Gastroesophageal sphincter (tissue), 4 donors: ENCODE measurements around the gene GJD4. TPM values are rescaled to one million over a fixed set of nuclear protein-coding genes. Genes with fewer than 3 reads are reported as not detected.

Source experiments
- ATAC-seq: fragments of 150-250 bp; one replicate; pipeline ENCODE4 v1.9.1; 2016; ENCODE audit warnings: mild to moderate bottlenecking, moderate library complexity
- H3K27ac ChIP-seq, 4 donors: fragments of 200-600 bp; sonication (generic) in 3 of 4; 1 replicate in 3 of 4; 2 replicates in 1 of 4; pipeline ENCODE4 v1.5.1; 2016 to 2019
- H3K27me3 ChIP-seq: fragments of 200-600 bp; sonication (generic); one replicate; pipeline ENCODE4 v1.5.1; 2019
- H3K36me3 ChIP-seq, 2 donors: fragments of 200-600 bp; sonication (generic); one replicate each; pipeline ENCODE4 v1.5.1; 2019; ENCODE audit warnings: control low read depth in 1 of 2
- H3K4me1 ChIP-seq, 3 donors: fragments of 200-600 bp; sonication (generic); 1 replicate in 2 of 3; 2 replicates in 1 of 3; pipeline ENCODE4 v1.5.1; 2016 to 2019; ENCODE audit warnings: control low read depth in 2 of 3
- H3K4me3 ChIP-seq, 2 donors: fragments of 200-600 bp; sonication (generic); one replicate each; pipeline ENCODE4 v1.5.1; 2019; ENCODE audit warnings: mild to moderate bottlenecking in 1 of 2, moderate library complexity in 1 of 2
- H3K9me3 ChIP-seq, 3 donors: fragments of 200-600 bp; sonication (generic); one replicate each; pipeline ENCODE4 v1.5.1; 2017 to 2019; ENCODE audit warnings: control low read depth in 2 of 3
- EP300 ChIP-seq: sonication (generic); formaldehyde crosslinking; IDR thresholded peaks from one replicate; pipeline ENCODE4 v1.6.1; 2017; ENCODE audit warnings: antibody characterized with exemption, mild to moderate bottlenecking
- POLR2A ChIP-seq, 2 donors: fragments of 450-650 bp; IDR thresholded peaks; one replicate each; pipeline ENCODE4 v1.6.1; 2017; ENCODE audit warnings: antibody characterized with exemption in 2 of 2, mild to moderate bottlenecking in 2 of 2, moderate library complexity in 1 of 2
- POLR2AphosphoS5 ChIP-seq: sonication (generic); formaldehyde crosslinking; IDR thresholded peaks from one replicate; pipeline ENCODE4 v1.6.1; 2017; ENCODE audit warnings: antibody characterized with exemption
- WGBS, 2 donors: methylation state at CpG; one replicate each; pipeline ENCODE4 v1.1.5; 2018; ENCODE audit warnings: low coverage in 1 of 2; 5-methylcytosine and 5-hydroxymethylcytosine counted together
- total RNA-seq, 4 donors: library from RNA; depleted of rRNA; stranded (reverse); fragments of >200 nt; gene quantifications; one replicate each; pipeline ENCODE4 v1.1.0, GENCODE V29; 2016
- TF ChIP-seq, protein P1 (sequence below), 4 experiments: fragments of 200-600 bp in 2 of 4; fragments of 450-650 bp in 2 of 4; sonication (generic) in 1 of 4; IDR thresholded peaks; one replicate each; pipeline ENCODE4 v1.5.1; 2017 to 2019; ENCODE audit warnings: antibody characterized with exemption in 4 of 4, mild to moderate bottlenecking in 2 of 4, moderate library complexity in 2 of 4

The GJD4 gene
- total RNA-seq, 4 donors from 2014 or later: not detected

- Histone ChIP-seq H3K9me3 (no peaks in the 10 kb centered on the region), H3K4me1 (peaks cover 0 to 9% (median 5%) of the 10 kb centered on the region in 3 donors), H3K36me3 (no peaks in the 10 kb centered on the region), H3K4me3 (no peak overlapping the region), H3K27me3 (peaks cover 73% of the 10 kb centered on the region), H3K27ac (no peak overlapping the region)
- WGBS, 2 donors: 48 to 58% methylated on average over 4 to 5 of the region's 6 CpGs
- no peak for ATAC-seq
- TF ChIP-seq POLR2A (IDR thresholded peaks at IDR 0.05) (no peak), EP300 (no peak), POLR2AphosphoS5 (no peak)
- TF ChIP-seq, protein P1, sequence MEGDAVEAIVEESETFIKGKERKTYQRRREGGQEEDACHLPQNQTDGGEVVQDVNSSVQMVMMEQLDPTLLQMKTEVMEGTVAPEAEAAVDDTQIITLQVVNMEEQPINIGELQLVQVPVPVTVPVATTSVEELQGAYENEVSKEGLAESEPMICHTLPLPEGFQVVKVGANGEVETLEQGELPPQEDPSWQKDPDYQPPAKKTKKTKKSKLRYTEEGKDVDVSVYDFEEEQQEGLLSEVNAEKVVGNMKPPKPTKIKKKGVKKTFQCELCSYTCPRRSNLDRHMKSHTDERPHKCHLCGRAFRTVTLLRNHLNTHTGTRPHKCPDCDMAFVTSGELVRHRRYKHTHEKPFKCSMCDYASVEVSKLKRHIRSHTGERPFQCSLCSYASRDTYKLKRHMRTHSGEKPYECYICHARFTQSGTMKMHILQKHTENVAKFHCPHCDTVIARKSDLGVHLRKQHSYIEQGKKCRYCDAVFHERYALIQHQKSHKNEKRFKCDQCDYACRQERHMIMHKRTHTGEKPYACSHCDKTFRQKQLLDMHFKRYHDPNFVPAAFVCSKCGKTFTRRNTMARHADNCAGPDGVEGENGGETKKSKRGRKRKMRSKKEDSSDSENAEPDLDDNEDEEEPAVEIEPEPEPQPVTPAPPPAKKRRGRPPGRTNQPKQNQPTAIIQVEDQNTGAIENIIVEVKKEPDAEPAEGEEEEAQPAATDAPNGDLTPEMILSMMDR (IDR thresholded peaks at IDR 0.05): no peak
Observed at GRCh38 chr10:35612385-35613106, 7.4 kb downstream of the GJD4 start.

- H3K4me3 ChIP-seq: no peak overlapping the region
- no peak overlapping the region for H3K27ac ChIP-seq
- H3K4me1 ChIP-seq: peaks cover 0 to 4% (median 3%) of the 10 kb centered on the region in 3 donors
- H3K9me3 ChIP-seq: no peaks in the 10 kb centered on the region
- no peak for TF ChIP-seq EP300
- TF ChIP-seq, protein P1 (IDR thresholded peaks at IDR 0.05): no peak
- no peak for TF ChIP-seq POLR2AphosphoS5
- TF ChIP-seq POLR2A (IDR thresholded peaks at IDR 0.05): no peak
- H3K36me3 ChIP-seq: no peaks in the 10 kb centered on the region
- no peak for ATAC-seq
- WGBS, 2 donors: 75 to 93% methylated on average over 2 of the region's 2 CpGs
- H3K27me3 ChIP-seq: peaks cover 68% of the 10 kb centered on the region
Observed at GRCh38 chr10:35613107-35613440, 7.9 kb downstream of the GJD4 start.

- Histone ChIP-seq H3K27me3 (peaks cover 61% of the 10 kb centered on the region), H3K27ac (no peak overlapping the region), H3K4me3 (no peak overlapping the region), H3K4me1 (no peaks in the 10 kb centered on the region), H3K36me3 (no peaks in the 10 kb centered on the region), H3K9me3 (no peaks in the 10 kb centered on the region)
- WGBS, 2 donors: 40 to 43% methylated on average over 4 to 7 of the region's 8 CpGs
- no peak for ATAC-seq
- TF ChIP-seq POLR2AphosphoS5 (no peak), EP300 (no peak)
- TF ChIP-seq, protein P1 (IDR thresholded peaks at IDR 0.05): peak in 1 of 4 experiments; percentile 26
Observed at GRCh38 chr10:35613597-35614226, 8.6 kb downstream of the GJD4 start.

DNA sequence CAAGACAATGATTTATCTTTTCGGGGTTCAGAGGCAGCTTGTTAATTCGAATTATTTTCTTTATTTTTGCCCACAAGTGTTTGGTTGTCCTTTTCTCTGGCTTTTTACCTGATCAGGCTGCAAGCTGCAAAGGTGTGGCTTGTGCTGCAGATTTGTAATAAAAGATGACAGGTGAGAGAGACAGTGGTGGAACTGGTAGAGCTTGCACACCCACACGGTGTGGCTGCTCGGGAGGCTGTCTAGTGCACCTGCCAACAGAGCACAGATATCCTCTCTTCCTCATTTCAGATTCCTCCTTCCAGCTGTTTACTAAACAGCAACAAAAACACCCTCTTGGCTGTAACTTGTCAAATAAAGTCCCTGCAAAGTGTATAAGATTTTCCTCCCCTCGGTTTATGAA, 9.2 kb downstream of the GJD4 start:
- H3K27ac ChIP-seq: no peak overlapping the region
- WGBS, 2 donors: 43 to 59% methylated on average over 5 of the region's 5 CpGs
- no peak for ATAC-seq
- peaks cover 55% of the 10 kb centered on the region for H3K27me3 ChIP-seq
- H3K36me3 ChIP-seq: no peaks in the 10 kb centered on the region
- no peaks in the 10 kb centered on the region for H3K9me3 ChIP-seq
- H3K4me1 ChIP-seq: no peaks in the 10 kb centered on the region
- H3K4me3 ChIP-seq: no peak overlapping the region
- no peak for TF ChIP-seq POLR2A (IDR thresholded peaks at IDR 0.05)
- no peak for TF ChIP-seq EP300
- no peak for TF ChIP-seq POLR2AphosphoS5
- TF ChIP-seq, protein P1 (IDR thresholded peaks at IDR 0.05): no peak
